ENCODE results near the gene TXNRD2. TPM values are rescaled to one million over a fixed set of nuclear protein-coding genes. Genes with fewer than 3 reads are reported as not detected.

Gene TXNRD2
- total RNA-seq, 1 experiment from 2014 or later: 22.9 TPM

DNA sequence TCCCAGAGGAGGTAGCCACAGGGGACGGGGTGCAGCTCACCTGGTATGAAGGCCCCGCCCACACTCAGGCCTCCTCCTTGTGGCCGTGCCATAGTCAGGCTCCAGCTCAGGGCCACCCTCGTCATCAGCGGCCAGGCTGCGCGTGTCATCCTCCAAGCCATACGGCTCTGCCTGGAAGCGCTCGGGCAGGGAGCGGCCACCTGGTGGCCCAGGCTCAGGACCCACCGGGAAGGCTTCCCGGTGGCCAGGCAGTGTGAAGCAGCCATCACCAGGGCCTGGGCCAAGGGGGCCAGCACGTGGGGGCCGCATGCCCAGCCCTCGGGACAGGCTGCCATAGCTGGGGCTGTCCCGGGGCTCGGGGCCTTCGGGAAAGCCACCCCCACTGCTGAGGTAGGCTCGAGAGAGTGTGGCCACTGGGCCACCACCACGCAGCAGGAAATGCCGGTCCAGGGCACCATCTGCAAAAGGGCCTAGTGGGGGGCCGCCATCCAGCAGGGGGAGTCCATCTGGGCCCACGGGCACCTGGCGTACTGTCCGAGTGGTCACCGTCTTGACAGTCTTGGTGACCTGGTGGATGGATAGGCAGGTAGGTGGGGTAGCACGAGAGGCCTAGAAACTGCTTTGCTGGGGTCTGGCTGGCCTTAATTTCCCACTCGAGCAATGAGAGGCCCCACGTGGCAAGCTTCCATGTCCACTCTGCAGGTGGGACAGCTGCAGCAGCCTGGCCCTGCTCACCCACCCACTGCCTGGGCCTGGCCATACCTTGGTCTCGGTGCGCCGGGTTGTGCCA lies 39.7 kb upstream of the TXNRD2 start:
- H3K9me3 Mint-ChIP-seq: no peaks in the 10 kb centered on the region

More for the DNA sequence above, 39.7 kb upstream of the TXNRD2 start:
- Histone ChIP-seq H3K4ac (ENCODE audit: low read depth, low read length) (no peak overlapping the region), H2BK5ac (ENCODE audit: insufficient read length, low read length) (no peak overlapping the region), H3K23me2 (ENCODE audit: insufficient read length, low read depth, low read length, poor library complexity, severe bottlenecking) (no peaks in the 10 kb centered on the region), H2BK12ac (ENCODE audit: insufficient read length, low read depth, low read length) (no peak overlapping the region), H3K27ac (ENCODE audit: insufficient read length, low read depth, low read length) (no peak overlapping the region), H3K14ac (ENCODE audit: insufficient read depth, low read length) (no peak overlapping the region; the same call in 1 of the 2 replicates), H3K9ac (ENCODE audit: extremely low read depth, insufficient read length, low read length) (no peak overlapping the region), H3K18ac (ENCODE audit: insufficient read length, low read depth, low read length) (no peak overlapping the region), H3K56ac (ENCODE audit: insufficient read length, low read depth, low read length) (no peak overlapping the region), H4K20me1 (ENCODE audit: control insufficient read depth, insufficient read depth, insufficient read length) (peaks cover 3% of the 10 kb centered on the region), H3T11ph (ENCODE audit: low read length) (no peak overlapping the region), H3K23ac (ENCODE audit: insufficient read length, low read depth, low read length) (no peak overlapping the region), H4K91ac (ENCODE audit: insufficient read length, low read depth, low read length) (no peak overlapping the region), H4K8ac (replicated peaks; ENCODE audit: insufficient read length, low read depth, low read length) (no peak overlapping the region), H2BK120ac (ENCODE audit: low read depth, low read length, poor library complexity, severe bottlenecking) (no peak overlapping the region), H3K79me2 (ENCODE audit: insufficient read depth, low read length) (no peaks in the 10 kb centered on the region), H2AK5ac (ENCODE audit: insufficient read length, low read length) (no peak overlapping the region), H3K4me1 (ENCODE audit: insufficient read depth, low read length) (no peaks in the 10 kb centered on the region; the same call in 1 of the 2 replicates), H4K5ac (ENCODE audit: insufficient read length, low read depth, low read length) (no peak overlapping the region), H3K27me3 (ENCODE audit: insufficient read depth, low read length) (no peaks in the 10 kb centered on the region), H2AFZ (ENCODE audit: low read length) (no peak overlapping the region), H3K79me1 (ENCODE audit: insufficient read depth, low read depth, low read length, poor library complexity, severe bottlenecking) (peaks cover 4% of the 10 kb centered on the region), H2BK15ac (ENCODE audit: low read depth, low read length) (no peak overlapping the region), H2BK20ac (ENCODE audit: low read depth, low read length, poor library complexity, severe bottlenecking) (no peak overlapping the region), H3K4me2 (ENCODE audit: insufficient read depth, insufficient read length, low read length) (no peak overlapping the region), H3K9me3 (ENCODE audit: control insufficient read depth, low read depth, low read length) (no peaks in the 10 kb centered on the region)
- Mint-ChIP-seq H3K4me1 (peaks cover 5 to 6% of the 10 kb centered on the region in 2 experiments; a peak in 3 of 4 replicates), H3K4me3 (no peak overlapping the region), H3K36me3 (ENCODE audit: insufficient read depth in 1 of 3, low read depth in 3 of 3) (peaks cover 7 to 26% (median 21%) of the 10 kb centered on the region in 3 experiments; a peak in 6 of 7 replicates), H3K27me3 (ENCODE audit: low read depth) (no peaks in the 10 kb centered on the region), H3K27ac (no peak overlapping the region)
- no CpG with 5 or more reads among the region's 33 CpGs for WGBS (ENCODE audit: extremely low coverage, insufficient read length, low lambda C conversion rate)
- TF ChIP-seq, protein P1, sequence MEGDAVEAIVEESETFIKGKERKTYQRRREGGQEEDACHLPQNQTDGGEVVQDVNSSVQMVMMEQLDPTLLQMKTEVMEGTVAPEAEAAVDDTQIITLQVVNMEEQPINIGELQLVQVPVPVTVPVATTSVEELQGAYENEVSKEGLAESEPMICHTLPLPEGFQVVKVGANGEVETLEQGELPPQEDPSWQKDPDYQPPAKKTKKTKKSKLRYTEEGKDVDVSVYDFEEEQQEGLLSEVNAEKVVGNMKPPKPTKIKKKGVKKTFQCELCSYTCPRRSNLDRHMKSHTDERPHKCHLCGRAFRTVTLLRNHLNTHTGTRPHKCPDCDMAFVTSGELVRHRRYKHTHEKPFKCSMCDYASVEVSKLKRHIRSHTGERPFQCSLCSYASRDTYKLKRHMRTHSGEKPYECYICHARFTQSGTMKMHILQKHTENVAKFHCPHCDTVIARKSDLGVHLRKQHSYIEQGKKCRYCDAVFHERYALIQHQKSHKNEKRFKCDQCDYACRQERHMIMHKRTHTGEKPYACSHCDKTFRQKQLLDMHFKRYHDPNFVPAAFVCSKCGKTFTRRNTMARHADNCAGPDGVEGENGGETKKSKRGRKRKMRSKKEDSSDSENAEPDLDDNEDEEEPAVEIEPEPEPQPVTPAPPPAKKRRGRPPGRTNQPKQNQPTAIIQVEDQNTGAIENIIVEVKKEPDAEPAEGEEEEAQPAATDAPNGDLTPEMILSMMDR (conservative IDR thresholded peaks at IDR 0.05): no peak
- DNase-seq: no peak
